ENCODE data around the gene RANBP9. TPM values are rescaled to one million over a fixed set of nuclear protein-coding genes. Genes with fewer than 3 reads are reported as not detected.

RANBP9 gene
- total and polyA plus RNA-seq, 2 of the 13 experiments (the other 11 are each of a cell fraction or from before 2014, with no cell fraction given), result 26.6 to 30.6 TPM

DNA sequence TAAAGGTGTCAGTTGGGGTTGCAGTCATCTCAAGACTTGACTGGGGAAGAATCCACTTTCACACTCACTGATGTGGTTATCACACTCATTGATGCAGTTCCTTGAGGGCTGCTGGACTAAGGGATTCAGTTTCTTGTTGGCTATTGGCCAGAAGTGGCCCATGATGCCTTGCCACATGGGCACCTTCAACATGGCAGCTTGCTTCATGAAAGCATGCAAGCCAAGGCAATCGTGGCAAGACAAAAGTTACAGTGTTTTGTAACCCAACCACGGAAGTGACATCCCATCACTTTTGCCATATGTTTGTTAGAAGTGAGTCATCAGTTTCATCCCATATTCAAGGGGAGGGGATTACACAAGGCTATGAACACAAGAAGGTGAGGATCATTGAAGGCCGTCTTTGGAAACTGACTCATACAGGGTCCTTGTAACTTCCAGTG lies 3.8 kb upstream of the RANBP9 start (continued):
- TF ChIP-seq MLXIP (CRISPR knock-in tag; IDR thresholded peaks at IDR 0.05; ENCODE audit: borderline replicate concordance) (no peak), FOXP1 (IDR thresholded peaks at IDR 0.05) (no peak), FOXP1 (CRISPR knock-in tag; IDR thresholded peaks at IDR 0.05) (0 out of 2 replicates have a peak, but pooled peaks have one; percentile 7), ARHGAP35 (CRISPR knock-in tag; IDR thresholded peaks at IDR 0.05; ENCODE audit: borderline replicate concordance) (no peak), CREM (IDR thresholded peaks at IDR 0.05) (no peak; the same call in 1 of the 2 replicates), CREM (CRISPR knock-in tag; IDR thresholded peaks at IDR 0.05) (no peak), HHEX (CRISPR knock-in tag; IDR thresholded peaks at IDR 0.05) (no peak), ARNT (IDR thresholded peaks at IDR 0.05) (no peak), HNRNPH1 (optimal IDR thresholded peaks at IDR 0.05; ENCODE audit: low read depth, low read length) (no peak), KLF6 (CRISPR knock-in tag; IDR thresholded peaks at IDR 0.05) (0 out of 2 replicates have a peak, but pooled peaks have one; percentile 36), BCL6 (CRISPR knock-in tag; IDR thresholded peaks at IDR 0.05) (peak; percentile 35), FOXK1 (CRISPR knock-in tag; IDR thresholded peaks at IDR 0.05; ENCODE audit: borderline replicate concordance, low read depth) (peak; percentile 17; the same call in 1 of the 2 replicates), RCOR2 (CRISPR knock-in tag; IDR thresholded peaks at IDR 0.05) (no peak), NFKBIZ (CRISPR knock-in tag; IDR thresholded peaks at IDR 0.05) (0 out of 2 replicates have a peak, but pooled peaks have one; percentile 38), FOXK2 (IDR thresholded peaks at IDR 0.05) (no peak), HOXD1 (CRISPR knock-in tag; IDR thresholded peaks at IDR 0.05) (no peak), ZNF432 (CRISPR knock-in tag; IDR thresholded peaks at IDR 0.05; ENCODE audit: borderline replicate concordance) (no peak), ZNF343 (CRISPR knock-in tag; IDR thresholded peaks at IDR 0.05) (no peak), TFAP4 (IDR thresholded peaks at IDR 0.05; ENCODE audit: borderline replicate concordance, low read depth) (0 out of 2 replicates have a peak, but pooled peaks have one; percentile 39), PLRG1 (conservative IDR thresholded peaks at IDR 0.05) (no peak), NFE2L1 (CRISPR knock-in tag; IDR thresholded peaks at IDR 0.05; ENCODE audit: borderline replicate concordance) (no peak), MBNL3 (CRISPR knock-in tag; conservative IDR thresholded peaks at IDR 0.05) (no peak), ZNF776 (CRISPR knock-in tag; IDR thresholded peaks at IDR 0.05) (no peak), ELF3 (CRISPR knock-in tag; IDR thresholded peaks at IDR 0.05) (peak; percentile 55; the same call in 1 of the 2 replicates), NCOA2 (CRISPR knock-in tag; IDR thresholded peaks at IDR 0.05) (peak; percentile 39; the same call in 1 of the 2 replicates), ZNF562 (CRISPR knock-in tag; IDR thresholded peaks at IDR 0.05; ENCODE audit: borderline replicate concordance) (no peak)
- TF ChIP-seq, protein P1, sequence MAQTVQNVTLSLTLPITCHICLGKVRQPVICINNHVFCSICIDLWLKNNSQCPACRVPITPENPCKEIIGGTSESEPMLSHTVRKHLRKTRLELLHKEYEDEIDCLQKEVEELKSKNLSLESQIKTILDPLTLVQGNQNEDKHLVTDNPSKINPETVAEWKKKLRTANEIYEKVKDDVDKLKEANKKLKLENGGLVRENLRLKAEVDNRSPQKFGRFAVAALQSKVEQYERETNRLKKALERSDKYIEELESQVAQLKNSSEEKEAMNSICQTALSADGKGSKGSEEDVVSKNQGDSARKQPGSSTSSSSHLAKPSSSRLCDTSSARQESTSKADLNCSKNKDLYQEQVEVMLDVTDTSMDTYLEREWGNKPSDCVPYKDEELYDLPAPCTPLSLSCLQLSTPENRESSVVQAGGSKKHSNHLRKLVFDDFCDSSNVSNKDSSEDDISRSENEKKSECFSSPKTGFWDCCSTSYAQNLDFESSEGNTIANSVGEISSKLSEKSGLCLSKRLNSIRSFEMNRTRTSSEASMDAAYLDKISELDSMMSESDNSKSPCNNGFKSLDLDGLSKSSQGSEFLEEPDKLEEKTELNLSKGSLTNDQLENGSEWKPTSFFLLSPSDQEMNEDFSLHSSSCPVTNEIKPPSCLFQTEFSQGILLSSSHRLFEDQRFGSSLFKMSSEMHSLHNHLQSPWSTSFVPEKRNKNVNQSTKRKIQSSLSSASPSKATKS (CRISPR knock-in tag; IDR thresholded peaks at IDR 0.05), result no peak
- TF ChIP-seq, protein P2, sequence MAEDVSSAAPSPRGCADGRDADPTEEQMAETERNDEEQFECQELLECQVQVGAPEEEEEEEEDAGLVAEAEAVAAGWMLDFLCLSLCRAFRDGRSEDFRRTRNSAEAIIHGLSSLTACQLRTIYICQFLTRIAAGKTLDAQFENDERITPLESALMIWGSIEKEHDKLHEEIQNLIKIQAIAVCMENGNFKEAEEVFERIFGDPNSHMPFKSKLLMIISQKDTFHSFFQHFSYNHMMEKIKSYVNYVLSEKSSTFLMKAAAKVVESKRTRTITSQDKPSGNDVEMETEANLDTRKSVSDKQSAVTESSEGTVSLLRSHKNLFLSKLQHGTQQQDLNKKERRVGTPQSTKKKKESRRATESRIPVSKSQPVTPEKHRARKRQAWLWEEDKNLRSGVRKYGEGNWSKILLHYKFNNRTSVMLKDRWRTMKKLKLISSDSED (CRISPR knock-in tag; IDR thresholded peaks at IDR 0.05), result no peak
